ENCODE data around the gene CD209.

- TF ChIP-seq CTCF (IDR thresholded peaks at IDR 0.05) (no peak), POLR2A (IDR thresholded peaks at IDR 0.05) (no peak)
Observed at GRCh38 chr19:7744871-7745650, 2.3 kb downstream of the CD209 start.
